ENCODE data around the gene CPT1C.

Gene CPT1C

DNA sequence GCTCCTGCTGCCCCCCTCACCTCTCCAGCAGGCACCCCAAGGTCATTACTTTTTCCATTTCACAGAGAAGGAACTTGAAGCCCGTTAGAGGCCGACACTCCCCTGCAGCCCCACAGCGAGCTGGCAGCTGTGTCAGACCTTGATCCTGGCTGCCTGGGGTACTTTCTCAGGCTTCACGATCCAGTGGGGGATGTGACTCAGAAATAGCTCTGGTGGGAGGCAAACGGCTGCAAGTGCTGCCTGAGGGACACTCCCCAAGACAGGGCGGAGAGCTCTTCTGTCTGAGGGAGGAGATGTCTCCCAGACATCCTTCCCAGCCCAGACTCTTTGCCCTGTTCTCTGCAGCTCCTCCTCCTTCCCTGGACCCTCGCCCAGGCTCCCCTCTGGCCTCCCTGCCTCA, 67.4 kb downstream of the CPT1C start:
- DNase-seq (ENCODE audit: low read depth): no peak

DNA sequence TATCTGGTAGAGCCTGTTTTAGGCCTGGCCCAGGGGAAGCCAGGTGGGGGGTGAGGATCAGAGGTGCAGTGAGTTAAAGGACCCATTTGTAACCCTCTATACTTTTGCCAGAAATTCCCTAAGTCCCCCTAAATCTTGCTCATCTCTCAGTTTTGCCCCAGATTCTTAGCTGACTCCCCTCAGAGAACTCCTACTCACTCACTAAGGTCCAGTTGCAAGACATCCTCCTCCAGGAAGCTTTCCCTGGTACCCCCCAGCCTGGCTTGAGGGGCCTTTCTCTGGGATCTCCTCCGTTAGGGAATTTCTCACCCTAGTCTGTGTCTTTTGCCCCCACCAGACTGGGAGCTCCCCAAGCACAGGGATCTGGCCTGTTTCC, 70.3 kb downstream of the CPT1C start:
- DNase-seq (ENCODE audit: low read depth): no peak

GRCh38 chr19:49761625-49762311, 70.9 kb downstream of the CPT1C start:
- DNase-seq (ENCODE audit: low read depth): no peak

DNA sequence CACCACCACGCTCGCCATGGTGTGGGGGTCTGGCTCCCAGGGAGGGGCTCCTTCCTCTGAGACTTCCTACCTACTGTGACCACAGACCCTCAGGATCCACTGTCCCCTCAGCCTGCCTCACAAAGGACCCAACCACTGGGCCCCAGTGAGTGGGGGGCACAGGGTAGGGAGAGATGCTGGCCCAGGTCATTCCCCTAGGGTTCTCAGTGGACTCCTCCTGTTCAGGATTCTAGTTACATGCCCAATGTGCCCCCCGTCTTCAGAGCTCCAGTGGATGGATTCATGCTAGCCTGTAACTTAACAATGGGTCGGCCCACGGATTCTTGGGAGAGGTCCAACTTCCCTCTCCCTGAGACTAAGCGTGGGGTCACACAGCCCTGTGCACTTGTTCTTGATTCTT, 72.3 kb downstream of the CPT1C start, which contains the start of gene TSKS:
TSS of gene TSKS (minus strand) at position 77 of the 400 bp plus-strand sequence. CDS start at position 18, 59 bp downstream.
- no peak for DNase-seq (ENCODE audit: low read depth)
